Caco-2 (cell line): Measurements from ENCODE around the gene C2orf42. TPM values are rescaled to one million over a fixed set of nuclear protein-coding genes. Genes with fewer than 3 reads are reported as not detected.
A peak's percentile ranks its signal among the peaks of the same experiment; 100 is the strongest.

Experiments
- BruUV-seq: library from RNA; stranded (reverse); fragments of 400-500 nt; replicated peaks from 2 replicates; lab custom pipeline; 2021; lab: Mats Ljungman, UMichigan
- CTCF ChIA-PET: fragments of 300-600 bp; sonication (Branson Sonifier 250); formaldehyde crosslinking; loops from one replicate; lab custom pipeline; 2022; ENCODE audit warnings: antibody characterized with exemption; lab: Charles Lee
- POLR2A ChIA-PET: fragments of 300-600 bp; sonication (Branson Sonifier 250); formaldehyde crosslinking; loops from one replicate; lab custom pipeline; 2022; ENCODE audit warnings: antibody characterized with exemption; lab: Charles Lee
- DNase-seq, 2 experiments: peaks; one replicate each; pipeline versions ENCODE4 v3.0.0 to v3.0.0-alpha.2; 2020 to 2022
- H3K27me3 ChIP-seq: replicated peaks from 2 replicates; pipeline ENCODE4 v1.6.0; 2011; ENCODE audit warnings: low read length; ENCODE audit not compliant: control insufficient read depth, insufficient read depth
- H3K36me3 ChIP-seq: 2 replicates; pipeline ENCODE4 v1.5.1; 2011; ENCODE audit warnings: low read length; ENCODE audit not compliant: control insufficient read depth, insufficient read depth
- H3K4me1 ChIP-seq: fragments of 250-450 bp; sonication (Bioruptor Pico); 2 replicates; pipeline ENCODE4 v1.5.1; 2020; ENCODE audit warnings: mild to moderate bottlenecking
- H3K4me3 ChIP-seq: 2 replicates; pipeline ENCODE4 v1.5.1; 2011; ENCODE audit warnings: low read depth, mild to moderate bottlenecking, control low read depth, low read length
- H3K9me3 ChIP-seq: fragments of 250-450 bp; sonication (Bioruptor Pico); 2 replicates; pipeline ENCODE4 v1.5.1; 2020; ENCODE audit warnings: mild to moderate bottlenecking, moderate library complexity
- H3K27ac Mint-ChIP-seq: one replicate; pipeline ENCODE4 v1.8.0; 2022; ENCODE audit warnings: mixed read lengths; ENCODE audit not compliant: unreplicated experiment
- H3K27me3 Mint-ChIP-seq: one replicate; pipeline ENCODE4 v1.8.0; 2022; ENCODE audit warnings: mixed read lengths; ENCODE audit not compliant: insufficient read depth, unreplicated experiment
- H3K36me3 Mint-ChIP-seq: one replicate; pipeline ENCODE4 v1.8.0; 2022; ENCODE audit warnings: mild to moderate bottlenecking, mixed read lengths; ENCODE audit not compliant: insufficient read depth, unreplicated experiment
- H3K4me1 Mint-ChIP-seq: one replicate; pipeline ENCODE4 v1.8.0; 2022; ENCODE audit warnings: low read depth, mixed read lengths; ENCODE audit not compliant: unreplicated experiment
- H3K4me3 Mint-ChIP-seq: one replicate; pipeline ENCODE4 v1.8.0; 2022; ENCODE audit warnings: mild to moderate bottlenecking, moderate library complexity, mixed read lengths; ENCODE audit not compliant: unreplicated experiment
- H3K9me3 Mint-ChIP-seq: one replicate; pipeline ENCODE4 v1.8.0; 2022; ENCODE audit warnings: mixed read lengths; ENCODE audit not compliant: unreplicated experiment
- CTCF ChIP-seq, 2 experiments: fragments of 200-600 bp in 1 of 2; IDR thresholded peaks; 1 replicate in 1 of 2; 2 replicates in 1 of 2; pipeline versions ENCODE4 v1.5.1 to v1.8.0; 2011 to 2022; ENCODE audit warnings: antibody characterized with exemption in 1 of 2, control low read depth in 1 of 2, inconsistent platforms in 1 of 2, low read depth in 1 of 2, low read length in 1 of 2, mild to moderate bottlenecking in 1 of 2, moderate library complexity in 1 of 2; ENCODE audit not compliant: insufficient read depth in 1 of 2, severe bottlenecking in 1 of 2, unreplicated experiment in 1 of 2
- intact Hi-C: fragments of 100-400 bp; cut with micrococcal nuclease; formaldehyde crosslinking; loops from one replicate; pipeline ENCODE4 v1.10.0; 2022; ENCODE audit not compliant: unreplicated experiment
- total RNA-seq: library from RNA; stranded (reverse); gene quantifications from 2 replicates; pipeline ENCODE4 v1.2.3, GENCODE V29; 2022

C2orf42 gene
- total RNA-seq, 1 experiment from 2014 or later: 14.8 TPM

- Mint-ChIP-seq H3K4me3 (no peak overlapping the region), H3K36me3 (peaks cover 16% of the 10 kb centered on the region), H3K27ac (no peak overlapping the region)
Measured at GRCh38 chr2:70128005-70128404, 62.8 kb downstream of the C2orf42 start.

GRCh38 chr2:70126413-70126812 is 64.4 kb downstream of the C2orf42 start:
- ChIA-PET CTCF (no interaction called here), POLR2A (interaction anchor here (3.4 kb wide), 1 partner anchor 16 kb away, joined by 36 read pairs; no protein-coding TSS in a partner anchor)
- Mint-ChIP-seq H3K36me3 (peaks cover 16% of the 10 kb centered on the region), H3K27ac (peak overlapping the region; percentile 99), H3K4me3 (peak overlapping the region; percentile 91), H3K4me1 (peaks cover 31% of the 10 kb centered on the region), H3K9me3 (no peaks in the 10 kb centered on the region), H3K27me3 (no peaks in the 10 kb centered on the region)
- DNase-seq: no peak
- intact Hi-C loops: no loop called here
- Histone ChIP-seq H3K4me3 (no peak overlapping the region), H3K27me3 (no peaks in the 10 kb centered on the region), H3K9me3 (no peaks in the 10 kb centered on the region), H3K4me1 (peaks cover 27% of the 10 kb centered on the region), H3K36me3 (no peaks in the 10 kb centered on the region)
- no peak for TF ChIP-seq CTCF (IDR thresholded peaks at IDR 0.05; ENCODE audit: insufficient read depth in 1 of 2, low read depth in 1 of 2, low read length in 1 of 2, severe bottlenecking in 1 of 2, unreplicated experiment in 1 of 2)
- no TSS peak for BruUV-seq

More at GRCh38 chr2:70128005-70128404, 62.8 kb downstream of the C2orf42 start:
- H3K4me1 Mint-ChIP-seq: peaks cover 38% of the 10 kb centered on the region
- H3K9me3 Mint-ChIP-seq: no peaks in the 10 kb centered on the region
- TF ChIP-seq CTCF (IDR thresholded peaks at IDR 0.05; ENCODE audit: insufficient read depth in 1 of 2, low read depth in 1 of 2, low read length in 1 of 2, severe bottlenecking in 1 of 2, unreplicated experiment in 1 of 2): no peak
- Histone ChIP-seq H3K36me3 (no peaks in the 10 kb centered on the region), H3K9me3 (no peaks in the 10 kb centered on the region), H3K27me3 (no peaks in the 10 kb centered on the region), H3K4me1 (peaks cover 33% of the 10 kb centered on the region), H3K4me3 (no peak overlapping the region)
- BruUV-seq: no TSS peak
- intact Hi-C loops: no loop called here
- H3K27me3 Mint-ChIP-seq: no peaks in the 10 kb centered on the region
- ChIA-PET POLR2A (interaction anchor here (0.6 kb wide), 1 partner anchor 20 kb away, joined by 4 read pairs; no protein-coding TSS in a partner anchor), CTCF (no interaction called here)
- no peak for DNase-seq

GRCh38 chr2:70125498-70125898 is 65.3 kb downstream of the C2orf42 start:
- H3K36me3 Mint-ChIP-seq: peaks cover 16% of the 10 kb centered on the region
- H3K4me1 ChIP-seq: peaks cover 29% of the 10 kb centered on the region
- ChIA-PET CTCF (interaction anchor here (1.4 to 1.8 kb wide), 2 partner anchors 16 to 17 kb away, joined by 4 to 6 read pairs; no protein-coding TSS in a partner anchor), POLR2A (interaction anchor here (0.6 to 3.4 kb wide), 13 partner anchors 8 to 252 kb away, joined by 3 to 39 read pairs (median 12); partner anchors contain the start of genes C2orf42, MXD1 and SNRPG)
- TF ChIP-seq CTCF (IDR thresholded peaks at IDR 0.05; ENCODE audit: insufficient read depth in 1 of 2, low read depth in 1 of 2, low read length in 1 of 2, severe bottlenecking in 1 of 2, unreplicated experiment in 1 of 2): no peak
- no peaks in the 10 kb centered on the region for H3K27me3 ChIP-seq
- peak overlapping the region; percentile 91 for H3K4me3 Mint-ChIP-seq
- H3K27ac Mint-ChIP-seq: peak overlapping the region; percentile 99
- no peaks in the 10 kb centered on the region for H3K9me3 ChIP-seq
- peaks cover 35% of the 10 kb centered on the region for H3K4me1 Mint-ChIP-seq
- DNase-seq: no peak
- no peaks in the 10 kb centered on the region for H3K27me3 Mint-ChIP-seq
- no TSS peak for BruUV-seq
- no peaks in the 10 kb centered on the region for H3K9me3 Mint-ChIP-seq
- no peaks in the 10 kb centered on the region for H3K36me3 ChIP-seq
- intact Hi-C loops: loop anchor here (1.0 to 2.0 kb wide), 2 partner anchors 16 to 39 kb away; partner anchors contain the start of gene PCBP1
- peak overlapping the region; percentile 84 for H3K4me3 ChIP-seq
